ENCODE results near the gene FAM229A.
A peak's percentile ranks its signal among the peaks of the same experiment; 100 is the strongest.
"Not testable (repeated sequence)": the region's sequence is repeated elsewhere in the genome, so short reads cannot be mapped to it uniquely, and the experiment has no call there.

FAM229A gene

GRCh38 chr1:32362474-32363313 lies at the start of gene FAM229A, which contains the start of gene TSSK3:
Gene FAM229A, minus strand, starts transcription at chr1:32362485. Its CDS starts 394 bp downstream, at chr1:32362091.
Gene TSSK3, plus strand, starts transcription at chr1:32362539. Its CDS starts 163 bp downstream, at chr1:32362702.
- DNase-seq: no peak

- DNase-seq: no peak
These were observed 49.0 kb upstream of the FAM229A start for GRCh38 chr1:32411261-32411660.

- no peak for DNase-seq
These were observed 44.4 kb upstream of the FAM229A start for GRCh38 chr1:32406629-32407111.

- DNase-seq: no peak
These were observed 43.6 kb upstream of the FAM229A start for GRCh38 chr1:32405672-32406467.

GRCh38 chr1:32404946-32405345 lies 42.7 kb upstream of the FAM229A start:
- no peak for DNase-seq

GRCh38 chr1:32400876-32401631 lies 38.8 kb upstream of the FAM229A start:
- DNase-seq: peak; percentile 25

- DNase-seq: no peak
These were observed 37.6 kb upstream of the FAM229A start for GRCh38 chr1:32399843-32400242.

GRCh38 chr1:32398401-32398800 lies 36.1 kb upstream of the FAM229A start:
- no peak for DNase-seq

GRCh38 chr1:32396524-32396923 lies 34.2 kb upstream of the FAM229A start:
- not testable (repeated sequence) for DNase-seq

- DNase-seq: no peak
These were observed 32.7 kb upstream of the FAM229A start for GRCh38 chr1:32394890-32395432.

GRCh38 chr1:32394141-32394889 lies 32.0 kb upstream of the FAM229A start, which contains the start of gene BSDC1:
Gene BSDC1, minus strand, starts transcription at chr1:32394441. Its CDS starts 27 bp downstream, at chr1:32394414.
- DNase-seq: peak; percentile 96

- no peak for DNase-seq
These were observed 31.5 kb upstream of the FAM229A start for GRCh38 chr1:32393832-32394140.

GRCh38 chr1:32393136-32393535 lies 30.9 kb upstream of the FAM229A start:
- no peak for DNase-seq

GRCh38 chr1:32392325-32392724 lies 30.0 kb upstream of the FAM229A start:
- DNase-seq: no peak

- no peak for DNase-seq
These were observed 28.9 kb upstream of the FAM229A start for GRCh38 chr1:32390904-32391870.

- no peak for DNase-seq
These were observed 26.4 kb upstream of the FAM229A start for GRCh38 chr1:32388641-32389040.

GRCh38 chr1:32386676-32387392 lies 24.5 kb upstream of the FAM229A start:
- DNase-seq: no peak

GRCh38 chr1:32380057-32380456 lies 17.8 kb upstream of the FAM229A start:
- no peak for DNase-seq

- no peak for DNase-seq
These were observed 15.4 kb upstream of the FAM229A start for GRCh38 chr1:32377541-32378220.
